A673 (cell line): ENCODE data around the gene SPIRE1. TPM values are rescaled to one million over a fixed set of nuclear protein-coding genes. Genes with fewer than 3 reads are reported as not detected.

ENCODE experiments used
- BruUV-seq: library from RNA; stranded (reverse); fragments of 400-500 nt; replicated peaks from 2 replicates; lab custom pipeline; 2021; lab: Mats Ljungman, UMichigan
- CTCF ChIA-PET: fragments of 300-600 bp; sonication (Branson Sonifier 250); formaldehyde crosslinking; loops from one replicate; lab custom pipeline; 2022; ENCODE audit warnings: antibody characterized with exemption; lab: Charles Lee
- POLR2A ChIA-PET: fragments of 300-600 bp; sonication (Branson Sonifier 250); formaldehyde crosslinking; loops from one replicate; lab custom pipeline; 2022; ENCODE audit warnings: antibody characterized with exemption; ENCODE audit not compliant: low non-redundant PET; lab: Charles Lee
- DNase-seq: peaks from one replicate; pipeline ENCODE4 v3.0.0-alpha.2; 2015; ENCODE audit warnings: low spot score
- H3K27ac ChIP-seq: fragments of 200-600 bp; sonication (generic); 2 replicates; pipeline ENCODE4 v1.5.1; 2016; ENCODE audit warnings: mixed run types, low read depth, mild to moderate bottlenecking, mixed read lengths, antibody characterized with exemption, low read length; ENCODE audit not compliant: poor library complexity, severe bottlenecking
- H3K27me3 ChIP-seq: fragments of 200-600 bp; sonication (generic); replicated peaks from 2 replicates; pipeline ENCODE4 v1.6.1; 2017; ENCODE audit warnings: mixed run types, low read depth, mild to moderate bottlenecking, mixed read lengths, antibody characterized with exemption, low read length; ENCODE audit not compliant: insufficient read depth, poor library complexity
- H3K36me3 ChIP-seq: fragments of 200-600 bp; sonication (generic); 2 replicates; pipeline ENCODE4 v1.6.1; 2016; ENCODE audit warnings: mixed run types, mild to moderate bottlenecking, mixed read lengths, antibody characterized with exemption, low read length; ENCODE audit not compliant: insufficient read depth, poor library complexity, severe bottlenecking
- H3K4me1 ChIP-seq: fragments of 200-600 bp; sonication (generic); 2 replicates; pipeline ENCODE4 v1.6.1; 2017; ENCODE audit warnings: mixed run types, mild to moderate bottlenecking, mixed read lengths, antibody characterized with exemption, low read length; ENCODE audit not compliant: insufficient read depth, poor library complexity, severe bottlenecking
- H3K4me3 ChIP-seq: fragments of 200-600 bp; sonication (generic); 2 replicates; pipeline ENCODE4 v1.5.1; 2016; ENCODE audit warnings: low read depth, mixed run types, mild to moderate bottlenecking, mixed read lengths, low read length; ENCODE audit not compliant: poor library complexity, severe bottlenecking
- H3K9me3 ChIP-seq: fragments of 200-600 bp; sonication (generic); 2 replicates; pipeline ENCODE4 v1.6.1; 2016; ENCODE audit warnings: mixed run types, low read depth, mild to moderate bottlenecking, mixed read lengths, antibody characterized with exemption, low read length; ENCODE audit not compliant: poor library complexity, severe bottlenecking
- CTCF ChIP-seq: fragments of 300-800, 200-600 bp; sonication (generic); conservative IDR thresholded peaks from 2 replicates; pipeline ENCODE4 v1.5.1; 2017; ENCODE audit warnings: low read depth, mild to moderate bottlenecking, antibody characterized with exemption, low read length, moderate library complexity, mixed read lengths
- EZH2 ChIP-seq: fragments of 200-600 bp; sonication (generic); IDR thresholded peaks from 2 replicates; pipeline ENCODE4 v1.6.1; 2017; ENCODE audit warnings: borderline replicate concordance, low read depth, mild to moderate bottlenecking, mixed read lengths, antibody characterized with exemption, low read length; ENCODE audit not compliant: poor library complexity, severe bottlenecking
- intact Hi-C: fragments of 100-400 bp; cut with micrococcal nuclease; formaldehyde crosslinking; loops from one replicate; pipeline ENCODE4 v1.10.0; 2022; ENCODE audit not compliant: unreplicated experiment
- total RNA-seq: library from RNA; stranded (reverse); gene quantifications from 2 replicates; pipeline ENCODE4 v1.2.3, GENCODE V29; 2021

Gene SPIRE1
- total RNA-seq, 1 experiment from 2014 or later: 18.1 TPM

- Histone ChIP-seq H3K27me3 (no peaks in the 10 kb centered on the region), H3K4me3 (no peak overlapping the region), H3K4me1 (no peaks in the 10 kb centered on the region), H3K27ac (no peak overlapping the region), H3K36me3 (no peaks in the 10 kb centered on the region), H3K9me3 (no peaks in the 10 kb centered on the region)
- CTCF ChIA-PET: no interaction called here
- no peak for DNase-seq
- intact Hi-C loops: no loop called here
- TF ChIP-seq CTCF (no peak), EZH2 (no peak)
- no TSS peak for BruUV-seq
- POLR2A ChIA-PET: no interaction called here
Observed at GRCh38 chr18:12474876-12475275, 183.0 kb downstream of the SPIRE1 start.

GRCh38 chr18:12474146-12474545 is 183.8 kb downstream of the SPIRE1 start:
- ChIA-PET CTCF (no interaction called here), POLR2A (no interaction called here)
- intact Hi-C loops: no loop called here
- H3K9me3 ChIP-seq: no peaks in the 10 kb centered on the region
- no peaks in the 10 kb centered on the region for H3K36me3 ChIP-seq
- no peaks in the 10 kb centered on the region for H3K27me3 ChIP-seq
- no peaks in the 10 kb centered on the region for H3K4me1 ChIP-seq
- no TSS peak for BruUV-seq
- no peak overlapping the region for H3K27ac ChIP-seq
- DNase-seq: no peak
- H3K4me3 ChIP-seq: no peak overlapping the region
- TF ChIP-seq CTCF: no peak
- TF ChIP-seq EZH2: no peak

DNA sequence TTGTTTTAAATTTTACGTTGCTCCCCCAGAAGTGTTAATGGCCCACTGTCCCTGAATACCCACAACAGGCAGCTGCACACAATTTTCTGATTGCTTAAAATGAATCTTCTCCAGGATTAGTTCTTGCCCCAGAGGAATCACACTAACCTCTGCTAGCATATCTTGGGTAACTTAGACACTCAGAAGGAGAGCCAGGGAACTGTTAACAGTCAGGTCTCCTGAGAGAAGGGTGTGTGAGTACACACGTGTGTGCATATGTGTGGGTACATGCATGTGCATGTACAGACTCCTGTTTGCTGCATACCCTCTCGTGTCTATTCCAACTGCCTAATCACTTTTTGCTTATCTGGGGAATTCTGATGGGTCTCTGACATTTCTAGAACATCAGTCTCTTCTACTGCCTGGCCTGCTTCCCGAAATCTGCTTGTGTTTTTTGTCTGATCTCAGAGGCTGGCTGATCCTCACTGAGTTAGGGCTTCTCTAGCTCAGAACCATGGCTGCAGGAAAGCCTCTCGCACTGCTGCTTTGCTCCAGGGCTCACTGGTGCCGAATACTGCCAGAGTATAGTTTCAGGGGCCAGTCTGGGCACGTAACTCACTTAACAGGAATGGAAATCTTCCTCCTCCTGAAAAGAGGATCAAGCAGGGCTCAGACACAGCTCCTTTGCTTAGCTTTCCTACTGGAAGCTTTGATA is 187.4 kb downstream of the SPIRE1 start:
- H3K27me3 ChIP-seq: no peaks in the 10 kb centered on the region
- no peak overlapping the region for H3K27ac ChIP-seq
- no peak overlapping the region for H3K4me3 ChIP-seq
- H3K4me1 ChIP-seq: no peaks in the 10 kb centered on the region
- intact Hi-C loops: no loop called here
- CTCF ChIA-PET: interaction anchor here (0.7 kb wide), 1 partner anchor 22 kb away, joined by 5 read pairs; no protein-coding TSS in a partner anchor
- H3K9me3 ChIP-seq: no peaks in the 10 kb centered on the region
- DNase-seq: no peak
- TF ChIP-seq CTCF: no peak
- TF ChIP-seq EZH2: no peak
- no peaks in the 10 kb centered on the region for H3K36me3 ChIP-seq
- POLR2A ChIA-PET: no interaction called here
- BruUV-seq: no TSS peak
